ENCODE data around the gene IGSF9. TPM values are rescaled to one million over a fixed set of nuclear protein-coding genes. Genes with fewer than 3 reads are reported as not detected.

The IGSF9 gene
- total and polyA plus RNA-seq, 2 of the 13 experiments (the other 11 are each of a cell fraction or from before 2014, with no cell fraction given) = 0.03 TPM; not detected in 1

GRCh38 chr1:159952932-159953331 is 7.5 kb upstream of the IGSF9 start:
- H3K27me3 ChIP-seq (ENCODE audit: control insufficient read depth in 1 of 2, insufficient read depth in 2 of 2, low read length in 2 of 2) = peaks cover 0 to 21% of the 10 kb centered on the region in 2 experiments; a peak in 2 of 5 replicates
- H4K20me1 ChIP-seq (ENCODE audit: insufficient read depth, low read length) = no peaks in the 10 kb centered on the region
- CTCF ChIA-PET (ENCODE audit: low intra/inter-chr PET ratio, low total read pairs) = no interaction called here
- in situ Hi-C loops (cut with HindIII; ENCODE audit: extremely low pct_ligation_motif_present, low pct_unique_long_range_greater_than_20kb) = no loop called here
- no peak overlapping the region for H2AFZ ChIP-seq (ENCODE audit: low read length)
- H3K4me1 ChIP-seq (ENCODE audit: insufficient read depth, low read length) = no peaks in the 10 kb centered on the region
- no peak overlapping the region for H3K4me3 ChIP-seq (replicated peaks in 1 of 3; ENCODE audit: insufficient read depth in 1 of 3, low read depth in 2 of 3, low read length in 3 of 3)
- no peak for ATAC-seq
- TF ChIP-seq ZBTB3 (CRISPR knock-in tag; IDR thresholded peaks at IDR 0.05; ENCODE audit: borderline replicate concordance, low read depth) (no peak), DPF2 (CRISPR knock-in tag; IDR thresholded peaks at IDR 0.05; ENCODE audit: borderline replicate concordance, low read depth) (no peak), KIAA2018 (CRISPR knock-in tag; IDR thresholded peaks at IDR 0.05; ENCODE audit: borderline replicate concordance) (no peak), BCL3 (CRISPR knock-in tag; IDR thresholded peaks at IDR 0.05) (no peak), NR2F1 (CRISPR knock-in tag; IDR thresholded peaks at IDR 0.05) (no peak), CBX5 (CRISPR knock-in tag; IDR thresholded peaks at IDR 0.05; ENCODE audit: borderline replicate concordance) (no peak)
- no peaks in the 10 kb centered on the region for H3K79me2 ChIP-seq (ENCODE audit: insufficient read depth, low read length)
- no TSS peak for BruUV-seq (replicated peaks)
- DNase-seq (ENCODE audit: low spot score) = no peak
- no peak overlapping the region for H3K27ac ChIP-seq (ENCODE audit: extremely low read length, insufficient read depth, low read length)
- POLR2A ChIA-PET = no interaction called here
- no peaks in the 10 kb centered on the region for H3K9me3 ChIP-seq (ENCODE audit: low read length)
- H3K9ac ChIP-seq (ENCODE audit: insufficient read depth, low read depth, low read length) = no peak overlapping the region
- WGBS (ENCODE audit: low lambda C conversion rate) = 46% methylated on average over 4 of the region's 5 CpGs
- no peaks in the 10 kb centered on the region for H3K36me3 ChIP-seq (replicated peaks in 1 of 2; ENCODE audit: control insufficient read depth in 1 of 2, insufficient read depth in 2 of 2, low read length in 2 of 2)
- intact Hi-C loops (cut with micrococcal nuclease; ENCODE audit: unreplicated experiment) = no loop called here
- H3K4me2 ChIP-seq (ENCODE audit: low read depth, low read length) = no peak overlapping the region
- no peak for FAIRE-seq
